K562 (cell line): ENCODE results near the gene THADA. TPM values are rescaled to one million over a fixed set of nuclear protein-coding genes. Genes with fewer than 3 reads are reported as not detected.
"Not testable (repeated sequence)": the region's sequence is repeated elsewhere in the genome, so short reads cannot be mapped to it uniquely, and the experiment has no call there.

Experiments used
- ATAC-seq: fragments of 200-7000 bp; cut with Tn5 transposase; 3 replicates; pipeline ENCODE4 v1.9.1; 2020; ENCODE audit warnings: moderate library complexity
- BruUV-seq: library from RNA; stranded (reverse); fragments of 400-500 nt; replicated peaks from 2 replicates; lab custom pipeline; 2021; lab: Mats Ljungman, UMichigan
- CTCF ChIA-PET: fragments of 300-600 bp; formaldehyde crosslinking; extraction: SDS; loops from one replicate; lab custom pipeline; 2021; ENCODE audit warnings: low intra/inter-chr PET ratio; lab: Yijun Ruan, JAX
- POLR2A ChIA-PET: fragments of 300-600, 350-650 bp; sonication (Branson Sonifier 250); formaldehyde crosslinking; extraction: SDS; loops from one replicate; lab custom pipeline; 2021; ENCODE audit warnings: antibody characterized with exemption, inconsistent platforms; lab: Yijun Ruan, JAX
- DNase-seq, 4 experiments: peaks; one replicate each; pipeline versions ENCODE4 v3.0.0 to v3.0.0-alpha.2; 2011 to 2018; ENCODE audit warnings: low spot score in 3 of 4, mixed read lengths in 3 of 4; ENCODE audit errors: extremely low read depth in 1 of 4
- FAIRE-seq: peaks from 2 replicates; lab custom pipeline; 2011; peaks lifted over from hg19 to GRCh38; lab: Jason Lieb, UNC
- H2AFZ ChIP-seq: 2 replicates; pipeline ENCODE4 v1.6.0; 2011; ENCODE audit warnings: low read depth, low read length, control low read depth, inconsistent platforms
- H3K27ac ChIP-seq: fragments of 200-600 bp; 3 replicates; pipeline ENCODE4 v1.8.0; 2011; ENCODE audit warnings: low read depth, mild to moderate bottlenecking, control low read depth, inconsistent platforms, low read length, moderate library complexity, mixed read lengths; ENCODE audit errors: extremely low read depth
- H3K27me3 ChIP-seq, 2 experiments: fragments of 300-600 bp in 1 of 2; 2 replicates in 1 of 2; 3 replicates in 1 of 2; pipeline versions ENCODE4 v1.6.0 to v1.8.0; 2011; ENCODE audit warnings: inconsistent platforms in 2 of 2, low read length in 2 of 2, mild to moderate bottlenecking in 1 of 2, mixed read lengths in 1 of 2, moderate library complexity in 1 of 2; ENCODE audit not compliant: control insufficient read depth in 2 of 2, insufficient read depth in 2 of 2
- H3K36me3 ChIP-seq: fragments of 300-600 bp; 3 replicates; pipeline ENCODE4 v1.8.0; 2011; ENCODE audit warnings: mild to moderate bottlenecking, low read length, inconsistent platforms; ENCODE audit not compliant: control insufficient read depth, insufficient read depth
- H3K4me1 ChIP-seq, 2 experiments: fragments of 200-600 bp in 1 of 2; replicated peaks in 1 of 2; 2 replicates in 1 of 2; 3 replicates in 1 of 2; pipeline versions ENCODE4 v1.5.1 to v1.8.0; 2011; ENCODE audit warnings: inconsistent platforms in 2 of 2, low read length in 2 of 2, mild to moderate bottlenecking in 1 of 2, mixed read lengths in 1 of 2, moderate library complexity in 1 of 2; ENCODE audit not compliant: control insufficient read depth in 2 of 2, insufficient read depth in 2 of 2
- H3K4me2 ChIP-seq: 2 replicates; pipeline ENCODE4 v1.6.1; 2011; ENCODE audit warnings: low read length, control low read depth, inconsistent platforms, mixed read lengths; ENCODE audit not compliant: insufficient read depth
- H3K4me3 ChIP-seq: fragments of 200-600 bp; sonication (generic), shearing (Covaris generic); 2 replicates; pipeline ENCODE4 v1.5.1; 2016; ENCODE audit warnings: control low read depth, inconsistent platforms
- H3K79me2 ChIP-seq: fragments of 200-600 bp; 3 replicates; pipeline ENCODE4 v1.8.0; 2011; ENCODE audit warnings: low read length, inconsistent platforms; ENCODE audit not compliant: control insufficient read depth, insufficient read depth
- H3K9ac ChIP-seq, 2 experiments: 2 replicates each; pipeline versions ENCODE4 v1.6.0 to v1.6.1; 2011; ENCODE audit warnings: low read depth in 2 of 2, low read length in 2 of 2, control low read depth in 1 of 2, inconsistent platforms in 1 of 2, mild to moderate bottlenecking in 1 of 2, mixed read lengths in 1 of 2; ENCODE audit not compliant: insufficient read depth in 1 of 2
- H3K9me1 ChIP-seq: one replicate; pipeline ENCODE4 v1.6.0; 2011; ENCODE audit warnings: inconsistent platforms, mild to moderate bottlenecking, low read length, moderate library complexity; ENCODE audit not compliant: control insufficient read depth, insufficient read depth
- H3K9me3 ChIP-seq: replicated peaks from 2 replicates; pipeline ENCODE4 v1.5.1; 2011; ENCODE audit warnings: low read depth, low read length, inconsistent platforms; ENCODE audit not compliant: control insufficient read depth, insufficient read depth
- H4K20me1 ChIP-seq: replicated peaks from 2 replicates; pipeline ENCODE4 v1.6.1; 2011; ENCODE audit warnings: low read length, inconsistent platforms, mixed read lengths; ENCODE audit not compliant: control insufficient read depth, insufficient read depth
- ADNP ChIP-seq: fragments of 200-800 bp; sonication (Bioruptor generic); IDR thresholded peaks from 2 replicates; pipeline ENCODE4 v1.6.1; 2016; ENCODE audit warnings: missing genetic modification characterization, missing compliant biosample characterization
- BCOR ChIP-seq: fragments of 450-650 bp; IDR thresholded peaks from 2 replicates; pipeline ENCODE4 v1.6.1; 2016
- CBFA2T3 ChIP-seq: fragments of 450-650 bp; IDR thresholded peaks from 2 replicates; pipeline ENCODE4 v1.6.1; 2017
- CBX1 ChIP-seq: sonication (generic); IDR thresholded peaks from 2 replicates; pipeline ENCODE4 v1.6.1; 2016; ENCODE audit warnings: antibody characterized with exemption, low read depth, mild to moderate bottlenecking
- JUND ChIP-seq, 2 experiments: IDR thresholded peaks; 2 replicates in 1 of 2; 3 replicates in 1 of 2; pipeline ENCODE4 v1.6.1; 2011; ENCODE audit warnings: borderline replicate concordance in 2 of 2, low read depth in 2 of 2, low read length in 2 of 2, improper control_type of control experiment in 1 of 2, missing biosample characterization in 1 of 2, missing genetic modification characterization in 1 of 2, missing genetic modification reagents in 1 of 2
- KDM1A ChIP-seq, 2 experiments: fragments of 450-650 bp; IDR thresholded peaks; 2 replicates each; pipeline ENCODE4 v1.6.1; 2016; ENCODE audit warnings: mild to moderate bottlenecking in 2 of 2
- NCOA1 ChIP-seq: fragments of 450-650 bp; IDR thresholded peaks from 2 replicates; pipeline ENCODE4 v1.6.1; 2016; ENCODE audit warnings: low read depth
- PHF20 ChIP-seq: fragments of 450-650 bp; IDR thresholded peaks from 2 replicates; pipeline ENCODE4 v1.6.1; 2018; ENCODE audit not compliant: partially characterized antibody
- RCOR1 ChIP-seq, 2 experiments: IDR thresholded peaks; 2 replicates each; pipeline ENCODE4 v1.6.1; 2012; ENCODE audit warnings: low read depth in 2 of 2, low read length in 2 of 2, borderline replicate concordance in 1 of 2, improper control_type of control experiment in 1 of 2
- SMARCA5 ChIP-seq: fragments of 450-650 bp; IDR thresholded peaks from 2 replicates; pipeline ENCODE4 v1.6.1; 2016
- SOX6 ChIP-seq: fragments of 450-650 bp; IDR thresholded peaks from 2 replicates; pipeline ENCODE4 v1.6.1; 2014; ENCODE audit warnings: mild to moderate bottlenecking
- TRIM24 ChIP-seq, 2 experiments: fragments of 450-650 bp; IDR thresholded peaks; 2 replicates each; pipeline ENCODE4 v1.6.1; 2016
- TRIM25 ChIP-seq: fragments of 450-650 bp; IDR thresholded peaks from 2 replicates; pipeline ENCODE4 v1.7.0; 2016; ENCODE audit warnings: borderline replicate concordance
- ZFX ChIP-seq: sonication (generic); formaldehyde crosslinking; IDR thresholded peaks from 2 replicates; pipeline ENCODE4 v1.8.0; 2022; ENCODE audit warnings: mild to moderate bottlenecking, missing genetic modification reagents, moderate library complexity
- ZKSCAN1 ChIP-seq: fragments of 150-350 bp; IDR thresholded peaks from 2 replicates; pipeline ENCODE4 v1.6.1; 2016; ENCODE audit warnings: low read depth, low read length
- ZNF263 ChIP-seq: sonication (generic); formaldehyde crosslinking; IDR thresholded peaks from 2 replicates; pipeline ENCODE4 v1.8.0; 2022; ENCODE audit warnings: mild to moderate bottlenecking, missing genetic modification reagents, borderline replicate concordance
- WGBS: fragments of 100-300 bp; shearing (Covaris generic); methylation state at CpG from one replicate; pipeline ENCODE4 v1.1.6; 2016; ENCODE audit warnings: low coverage, mixed read lengths; ENCODE audit not compliant: insufficient coverage; ENCODE audit errors: missing lambda C conversion rate; 5-methylcytosine and 5-hydroxymethylcytosine counted together
- in situ Hi-C: fragments of 300-500 bp; cut with MboI; formaldehyde crosslinking; loops from 4 replicates; pipeline ENCODE4 v1.15.0; 2018; ENCODE audit warnings: inconsistent platforms, mixed read lengths
- intact Hi-C: fragments of 100-400 bp; cut with micrococcal nuclease; formaldehyde crosslinking; loops from 2 replicates; pipeline ENCODE4 v1.14.2; 2022
- polyA plus RNA-seq, 8 experiments: library from polyadenylated mRNA; depleted of rRNA in 4 of 8; stranded (reverse) in 5 of 8; unstranded in 3 of 8; fragments of >200 nt; fragmentation: Nextera tagmentation in 2 of 8; fragmentation: Illumina TruSeq in 1 of 8; extraction: Ambion mirVana in 2 of 8; extraction: Trizol in 1 of 8; gene quantifications; 2 replicates each; pipeline versions ENCODE4 v1.2.1 to v1.2.3, GENCODE V29; 2011 to 2014; ENCODE audit warnings: inconsistent platforms in 1 of 8, missing spikeins in 1 of 8
- total RNA-seq, 7 experiments: library from RNA; depleted of rRNA in 6 of 7; stranded (reverse); fragments of >200 nt in 6 of 7; fragmentation: Illumina TruSeq in 2 of 7; extraction: Trizol in 2 of 7; gene quantifications; 2 replicates each; pipeline versions ENCODE4 v1.2.1 to v1.2.3, GENCODE V29; 2011 to 2021; ENCODE audit warnings: low replicate concordance in 1 of 7

Gene THADA
- total and polyA plus RNA-seq, 9 of the 15 experiments (the other 6 are each of a cell fraction or from before 2014, with no cell fraction given) = 17.8 to 34.7 (median 31.9) TPM

GRCh38 chr2:43189861-43190260, 406.0 kb downstream of the THADA start:
- H3K9me1 ChIP-seq; H3K36me3 ChIP-seq; CTCF ChIA-PET; H2AFZ ChIP-seq; BruUV-seq; H3K9ac ChIP-seq; H3K4me2 ChIP-seq; H3K27me3 ChIP-seq; TF ChIP-seq JUND (tag; IDR thresholded peaks at IDR 0.05; ENCODE audit: borderline replicate concordance, low read depth, low read length): not testable (repeated sequence)
- WGBS = 10% methylated on average over 7 of the region's 7 CpGs
- intact Hi-C loops = loop anchor here (1.0 kb wide), 1 partner anchor 36 kb away; the partner anchor contains the start of gene ZFP36L2
- peak overlapping the region; percentile 77; the same call in 2 of the 3 replicates for H3K27ac ChIP-seq
- DNase-seq = peak; percentile 43 to 85 (median 58)
- POLR2A ChIA-PET = interaction anchor here (2.0 kb wide), 1 partner anchor 9 kb away, joined by 6 read pairs; no protein-coding TSS in a partner anchor
- peaks cover 73 to 79% of the 10 kb centered on the region in 2 experiments for H3K4me1 ChIP-seq
- TF ChIP-seq CBFA2T3 = peak; percentile 61
- TF ChIP-seq ZFX (CRISPR knock-in tag) = 0 out of 2 replicates have a peak, but pooled peaks have one; percentile 7
- 0 out of 2 replicates have a peak, but pooled peaks have one; percentile 12 for TF ChIP-seq NCOA1
- peak in 1 of 2 experiments; percentile 39; a peak in 1 of 4 replicates for TF ChIP-seq RCOR1 (IDR thresholded peaks at IDR 0.05; ENCODE audit: borderline replicate concordance in 1 of 2, low read depth in 2 of 2, low read length in 2 of 2)
- 0 out of 2 replicates have a peak, but pooled peaks have one; percentile 54 for TF ChIP-seq ZKSCAN1
- peak; percentile 70; the same call in 1 of the 2 replicates for TF ChIP-seq ZNF263 (CRISPR knock-in tag)
- TF ChIP-seq TRIM24 (IDR thresholded peaks at IDR 0.05) = peak in 1 of 2 experiments; percentile 34; a peak in 1 of 4 replicates
- TF ChIP-seq SOX6 = peak; percentile 61; the same call in 1 of the 2 replicates
- TF ChIP-seq SMARCA5 = 0 out of 2 replicates have a peak, but pooled peaks have one; percentile 10
- peak; percentile 92 for TF ChIP-seq BCOR
- TF ChIP-seq TRIM25 = peak; percentile 20; the same call in 1 of the 2 replicates
- peak; percentile 96 for TF ChIP-seq ADNP (tag)
- TF ChIP-seq KDM1A (IDR thresholded peaks at IDR 0.05) = peak; percentile 59 to 72
- 0 out of 2 replicates have a peak, but pooled peaks have one; percentile 15 for TF ChIP-seq JUND (IDR thresholded peaks at IDR 0.05; ENCODE audit: borderline replicate concordance, low read depth, low read length)
- TF ChIP-seq CBX1 = peak; percentile 53; the same call in 1 of the 2 replicates
- peak; percentile 63 for TF ChIP-seq PHF20
- TF ChIP-seq, all 486 proteins: peak for 16; not testable (repeated sequence) for 470
- H4K20me1 ChIP-seq, H3K79me2 ChIP-seq, in situ Hi-C loops, H3K4me3 ChIP-seq, H3K9me3 ChIP-seq: not testable (repeated sequence)
- FAIRE-seq (peak; percentile 49), ATAC-seq (peak; percentile 4; the same call in 1 of the 3 replicates)
